Measurements from ENCODE around the gene NCKAP5. TPM values are rescaled to one million over a fixed set of nuclear protein-coding genes. Genes with fewer than 3 reads are reported as not detected.

NCKAP5 gene
- total RNA-seq, 1 experiment from 2014 or later: not detected

DNA sequence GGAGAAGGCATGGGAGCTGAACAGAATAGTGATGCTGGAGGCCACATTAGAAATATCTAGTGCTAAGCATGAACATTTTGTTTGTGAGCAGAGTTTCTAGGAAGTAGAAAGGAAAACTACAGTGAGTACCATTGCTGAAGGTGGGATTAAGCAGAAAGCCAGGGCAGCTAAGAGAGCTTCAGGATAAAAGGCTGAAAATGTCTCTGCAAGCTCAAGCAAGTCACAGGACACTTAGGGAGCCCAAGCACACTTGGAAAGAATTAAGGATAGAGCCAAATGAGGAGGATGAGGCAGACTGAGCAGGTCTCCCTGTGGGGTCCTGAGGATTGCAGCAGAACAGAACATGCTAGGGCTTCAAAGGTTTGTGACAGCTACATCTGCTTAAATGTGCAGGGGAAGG lies 817.7 kb downstream of the NCKAP5 start:
- TF ChIP-seq, protein P1, sequence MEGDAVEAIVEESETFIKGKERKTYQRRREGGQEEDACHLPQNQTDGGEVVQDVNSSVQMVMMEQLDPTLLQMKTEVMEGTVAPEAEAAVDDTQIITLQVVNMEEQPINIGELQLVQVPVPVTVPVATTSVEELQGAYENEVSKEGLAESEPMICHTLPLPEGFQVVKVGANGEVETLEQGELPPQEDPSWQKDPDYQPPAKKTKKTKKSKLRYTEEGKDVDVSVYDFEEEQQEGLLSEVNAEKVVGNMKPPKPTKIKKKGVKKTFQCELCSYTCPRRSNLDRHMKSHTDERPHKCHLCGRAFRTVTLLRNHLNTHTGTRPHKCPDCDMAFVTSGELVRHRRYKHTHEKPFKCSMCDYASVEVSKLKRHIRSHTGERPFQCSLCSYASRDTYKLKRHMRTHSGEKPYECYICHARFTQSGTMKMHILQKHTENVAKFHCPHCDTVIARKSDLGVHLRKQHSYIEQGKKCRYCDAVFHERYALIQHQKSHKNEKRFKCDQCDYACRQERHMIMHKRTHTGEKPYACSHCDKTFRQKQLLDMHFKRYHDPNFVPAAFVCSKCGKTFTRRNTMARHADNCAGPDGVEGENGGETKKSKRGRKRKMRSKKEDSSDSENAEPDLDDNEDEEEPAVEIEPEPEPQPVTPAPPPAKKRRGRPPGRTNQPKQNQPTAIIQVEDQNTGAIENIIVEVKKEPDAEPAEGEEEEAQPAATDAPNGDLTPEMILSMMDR (IDR thresholded peaks at IDR 0.05; ENCODE audit: unreplicated experiment): no peak
- Mint-ChIP-seq H3K27ac (ENCODE audit: low read depth, unreplicated experiment) (no peak overlapping the region), H3K36me3 (ENCODE audit: insufficient read depth, unreplicated experiment) (no peaks in the 10 kb centered on the region), H3K27me3 (ENCODE audit: insufficient read depth, unreplicated experiment) (no peaks in the 10 kb centered on the region), H3K4me1 (ENCODE audit: insufficient read depth, unreplicated experiment) (no peaks in the 10 kb centered on the region), H3K4me3 (ENCODE audit: unreplicated experiment) (no peak overlapping the region), H3K9me3 (ENCODE audit: unreplicated experiment) (peaks cover 14% of the 10 kb centered on the region)
- no peak for DNase-seq (ENCODE audit: unreplicated experiment)
- intact Hi-C loops (cut with micrococcal nuclease): no loop called here
- POLR2A ChIA-PET: no interaction called here
- CTCF ChIA-PET: no interaction called here
- no TSS peak for BruUV-seq (replicated peaks)

DNA sequence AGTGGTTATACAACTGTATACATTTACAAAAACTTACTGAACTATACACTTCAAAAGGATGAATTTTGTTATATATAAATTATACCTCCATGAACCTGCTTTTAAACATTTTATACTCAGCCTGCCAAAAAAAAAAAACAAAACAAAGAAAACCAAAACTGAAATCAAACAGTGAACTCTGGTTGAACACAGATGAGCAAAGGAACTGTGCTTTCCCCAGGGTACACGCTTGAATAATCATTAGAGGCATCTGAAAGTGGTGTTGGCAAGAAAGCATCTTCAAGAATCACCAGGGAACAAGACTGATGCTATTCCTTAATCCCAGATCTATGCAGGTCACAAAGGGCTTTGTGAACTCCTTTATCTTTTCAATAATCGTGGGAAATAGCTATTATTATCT lies 821.2 kb downstream of the NCKAP5 start:
- ChIA-PET POLR2A (no interaction called here), CTCF (interaction anchor here (1.1 kb wide), 1 partner anchor 13 kb away, joined by 3 read pairs; no protein-coding TSS in a partner anchor)
- H3K4me3 Mint-ChIP-seq (ENCODE audit: unreplicated experiment): no peak overlapping the region
- DNase-seq (ENCODE audit: unreplicated experiment): no peak
- intact Hi-C loops (cut with micrococcal nuclease): no loop called here
- H3K4me1 Mint-ChIP-seq (ENCODE audit: insufficient read depth, unreplicated experiment): no peaks in the 10 kb centered on the region
- no peak overlapping the region for H3K27ac Mint-ChIP-seq (ENCODE audit: low read depth, unreplicated experiment)
- H3K27me3 Mint-ChIP-seq (ENCODE audit: insufficient read depth, unreplicated experiment): no peaks in the 10 kb centered on the region
- no TSS peak for BruUV-seq (replicated peaks)
- TF ChIP-seq, protein P1 (IDR thresholded peaks at IDR 0.05; ENCODE audit: unreplicated experiment): no peak
- peaks cover 21% of the 10 kb centered on the region for H3K9me3 Mint-ChIP-seq (ENCODE audit: unreplicated experiment)
- H3K36me3 Mint-ChIP-seq (ENCODE audit: insufficient read depth, unreplicated experiment): no peaks in the 10 kb centered on the region

DNA sequence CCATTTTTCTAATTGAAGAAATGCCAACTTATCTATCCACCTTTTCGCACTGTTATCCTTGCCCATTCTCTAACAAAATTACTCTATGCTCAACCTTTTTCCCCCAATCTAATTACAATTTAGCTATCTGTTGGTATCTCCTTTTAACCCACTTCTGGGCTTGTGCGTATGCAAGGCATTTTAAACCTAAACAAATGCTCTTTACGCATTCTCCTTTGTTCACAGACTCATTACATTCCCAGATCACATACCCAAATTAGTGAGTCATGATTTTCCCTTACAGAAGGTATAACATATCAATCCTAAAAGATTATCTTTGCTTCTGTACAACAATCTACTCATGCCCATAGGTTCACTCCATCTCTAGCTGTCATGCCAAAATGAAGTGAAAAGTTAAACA lies 826.5 kb downstream of the NCKAP5 start:
- no TSS peak for BruUV-seq (replicated peaks)
- no peak overlapping the region for H3K27ac Mint-ChIP-seq (ENCODE audit: low read depth, unreplicated experiment)
- intact Hi-C loops (cut with micrococcal nuclease): no loop called here
- H3K27me3 Mint-ChIP-seq (ENCODE audit: insufficient read depth, unreplicated experiment): no peaks in the 10 kb centered on the region
- CTCF ChIA-PET: no interaction called here
- TF ChIP-seq, protein P1 (IDR thresholded peaks at IDR 0.05; ENCODE audit: unreplicated experiment): no peak
- no peaks in the 10 kb centered on the region for H3K36me3 Mint-ChIP-seq (ENCODE audit: insufficient read depth, unreplicated experiment)
- H3K9me3 Mint-ChIP-seq (ENCODE audit: unreplicated experiment): peaks cover 7% of the 10 kb centered on the region
- POLR2A ChIA-PET: no interaction called here
- DNase-seq (ENCODE audit: unreplicated experiment): no peak
- H3K4me3 Mint-ChIP-seq (ENCODE audit: unreplicated experiment): no peak overlapping the region
- no peaks in the 10 kb centered on the region for H3K4me1 Mint-ChIP-seq (ENCODE audit: insufficient read depth, unreplicated experiment)

DNA sequence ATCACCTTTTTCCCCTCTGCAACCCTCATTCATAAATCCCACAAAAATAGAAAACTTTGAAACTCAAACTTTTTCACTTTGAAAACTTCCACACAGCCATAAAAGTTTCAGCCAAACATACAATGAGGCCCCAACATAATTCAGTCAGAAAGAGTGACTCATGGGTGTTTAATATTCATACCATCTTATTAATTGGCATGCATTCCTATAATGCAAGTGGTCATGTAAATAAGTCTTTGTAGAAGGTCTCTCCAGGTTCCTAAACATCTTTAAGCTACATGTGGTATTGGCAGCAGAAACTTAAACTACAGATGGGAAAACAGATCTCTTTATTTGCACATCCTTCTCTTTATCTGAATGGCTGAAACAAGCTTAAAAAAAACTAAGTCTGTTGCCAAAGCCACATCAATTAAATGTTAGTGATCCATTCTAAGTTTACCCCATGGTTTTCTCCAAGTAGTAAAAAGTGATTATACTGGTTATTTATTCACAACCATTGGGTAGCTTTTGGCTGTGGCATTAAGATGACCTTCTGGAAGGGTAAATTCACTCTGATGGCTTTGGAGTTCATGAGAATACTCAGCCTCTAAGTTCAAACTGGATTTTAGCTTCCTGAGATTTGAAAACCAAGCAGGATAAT lies 828.1 kb downstream of the NCKAP5 start:
- peaks cover 7% of the 10 kb centered on the region for H3K9me3 Mint-ChIP-seq (ENCODE audit: unreplicated experiment)
- H3K4me3 Mint-ChIP-seq (ENCODE audit: unreplicated experiment): no peak overlapping the region
- no peaks in the 10 kb centered on the region for H3K27me3 Mint-ChIP-seq (ENCODE audit: insufficient read depth, unreplicated experiment)
- CTCF ChIA-PET: interaction anchor here (0.7 kb wide), 1 partner anchor 46 kb away, joined by 3 read pairs; no protein-coding TSS in a partner anchor
- POLR2A ChIA-PET: no interaction called here
- intact Hi-C loops (cut with micrococcal nuclease): no loop called here
- H3K4me1 Mint-ChIP-seq (ENCODE audit: insufficient read depth, unreplicated experiment): no peaks in the 10 kb centered on the region
- DNase-seq (ENCODE audit: unreplicated experiment): no peak
- H3K36me3 Mint-ChIP-seq (ENCODE audit: insufficient read depth, unreplicated experiment): no peaks in the 10 kb centered on the region
- TF ChIP-seq, protein P1 (IDR thresholded peaks at IDR 0.05; ENCODE audit: unreplicated experiment): no peak
- no TSS peak for BruUV-seq (replicated peaks)
- H3K27ac Mint-ChIP-seq (ENCODE audit: low read depth, unreplicated experiment): no peak overlapping the region

Data from MCF 10A (cell line).